Measurements from ENCODE around the gene DAB2IP. TPM values are rescaled to one million over a fixed set of nuclear protein-coding genes. Genes with fewer than 3 reads are reported as not detected.

The DAB2IP gene
- total RNA-seq, 4 donors from 2014 or later: 19.2 to 45.4 (median 34.8) TPM

DNA sequence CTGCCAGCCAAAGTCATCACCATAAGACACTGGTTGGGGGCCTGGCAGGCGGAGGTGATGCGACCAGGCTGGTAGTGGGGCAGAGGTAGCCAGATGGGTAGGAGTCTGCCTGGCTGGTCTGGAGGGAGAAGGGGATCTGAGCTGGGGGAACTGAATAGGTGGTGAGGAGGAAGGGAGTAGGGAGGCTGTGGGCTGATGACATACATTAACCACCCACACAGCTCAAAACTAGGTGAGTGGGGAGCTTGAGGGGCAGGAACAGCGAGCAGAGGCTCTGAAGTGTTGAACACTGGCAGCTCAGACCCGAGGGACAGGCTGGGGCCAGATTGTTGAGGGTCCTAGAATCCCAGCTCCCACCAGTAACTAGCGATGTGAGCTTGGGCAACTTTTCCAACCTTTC lies 81.0 kb downstream of the DAB2IP start:
- no peak for ATAC-seq (ENCODE audit: low FRiP score)
- TF ChIP-seq, protein P1, sequence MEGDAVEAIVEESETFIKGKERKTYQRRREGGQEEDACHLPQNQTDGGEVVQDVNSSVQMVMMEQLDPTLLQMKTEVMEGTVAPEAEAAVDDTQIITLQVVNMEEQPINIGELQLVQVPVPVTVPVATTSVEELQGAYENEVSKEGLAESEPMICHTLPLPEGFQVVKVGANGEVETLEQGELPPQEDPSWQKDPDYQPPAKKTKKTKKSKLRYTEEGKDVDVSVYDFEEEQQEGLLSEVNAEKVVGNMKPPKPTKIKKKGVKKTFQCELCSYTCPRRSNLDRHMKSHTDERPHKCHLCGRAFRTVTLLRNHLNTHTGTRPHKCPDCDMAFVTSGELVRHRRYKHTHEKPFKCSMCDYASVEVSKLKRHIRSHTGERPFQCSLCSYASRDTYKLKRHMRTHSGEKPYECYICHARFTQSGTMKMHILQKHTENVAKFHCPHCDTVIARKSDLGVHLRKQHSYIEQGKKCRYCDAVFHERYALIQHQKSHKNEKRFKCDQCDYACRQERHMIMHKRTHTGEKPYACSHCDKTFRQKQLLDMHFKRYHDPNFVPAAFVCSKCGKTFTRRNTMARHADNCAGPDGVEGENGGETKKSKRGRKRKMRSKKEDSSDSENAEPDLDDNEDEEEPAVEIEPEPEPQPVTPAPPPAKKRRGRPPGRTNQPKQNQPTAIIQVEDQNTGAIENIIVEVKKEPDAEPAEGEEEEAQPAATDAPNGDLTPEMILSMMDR (IDR thresholded peaks at IDR 0.05): no peak
- no peak for DNase-seq (ENCODE audit: low spot score)

DNA sequence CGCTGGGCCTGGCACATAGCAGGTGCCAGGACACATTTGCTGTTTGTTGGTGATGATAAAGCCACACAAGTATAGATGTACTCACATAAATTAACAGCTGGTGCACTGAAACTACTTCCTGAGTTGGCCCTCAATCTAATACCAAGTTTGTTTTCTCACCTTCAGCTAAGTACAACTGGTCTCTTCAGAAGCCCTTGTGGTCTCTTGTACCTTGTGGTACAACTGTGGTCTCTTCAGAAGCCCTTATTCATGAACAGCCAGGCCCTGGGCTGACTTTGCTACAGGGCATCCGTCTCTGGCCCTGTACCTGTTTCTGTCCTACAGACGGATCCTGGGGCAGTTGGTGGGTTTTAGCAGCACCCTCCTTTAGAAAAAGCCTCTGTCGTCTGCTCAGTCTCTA lies 81.5 kb downstream of the DAB2IP start:
- DNase-seq (ENCODE audit: low spot score): no peak
- no peak for ATAC-seq (ENCODE audit: low FRiP score)
- TF ChIP-seq, protein P1 (IDR thresholded peaks at IDR 0.05): no peak

DNA sequence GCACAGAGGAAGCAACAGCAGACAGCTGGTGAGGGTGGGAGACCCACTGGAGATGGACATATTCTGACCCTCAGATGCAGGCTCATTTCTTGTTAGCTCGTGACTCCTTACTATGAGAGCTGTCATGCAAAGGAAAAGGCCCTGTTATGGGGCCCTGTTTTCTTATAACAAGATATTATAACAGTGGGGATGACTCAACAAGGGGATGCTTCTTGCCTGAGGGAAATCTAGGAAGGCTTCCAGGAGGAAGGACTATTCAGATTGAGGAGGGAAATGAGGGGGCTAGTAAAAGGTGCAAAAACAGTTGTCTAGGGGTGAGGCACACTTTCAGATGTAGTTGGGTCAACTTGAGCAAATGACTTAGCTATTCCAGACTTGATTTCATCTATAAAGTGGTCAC lies 83.0 kb downstream of the DAB2IP start:
- DNase-seq (ENCODE audit: low spot score) (no peak), ATAC-seq (ENCODE audit: low FRiP score) (no peak)
- TF ChIP-seq, protein P1 (IDR thresholded peaks at IDR 0.05): no peak

DNA sequence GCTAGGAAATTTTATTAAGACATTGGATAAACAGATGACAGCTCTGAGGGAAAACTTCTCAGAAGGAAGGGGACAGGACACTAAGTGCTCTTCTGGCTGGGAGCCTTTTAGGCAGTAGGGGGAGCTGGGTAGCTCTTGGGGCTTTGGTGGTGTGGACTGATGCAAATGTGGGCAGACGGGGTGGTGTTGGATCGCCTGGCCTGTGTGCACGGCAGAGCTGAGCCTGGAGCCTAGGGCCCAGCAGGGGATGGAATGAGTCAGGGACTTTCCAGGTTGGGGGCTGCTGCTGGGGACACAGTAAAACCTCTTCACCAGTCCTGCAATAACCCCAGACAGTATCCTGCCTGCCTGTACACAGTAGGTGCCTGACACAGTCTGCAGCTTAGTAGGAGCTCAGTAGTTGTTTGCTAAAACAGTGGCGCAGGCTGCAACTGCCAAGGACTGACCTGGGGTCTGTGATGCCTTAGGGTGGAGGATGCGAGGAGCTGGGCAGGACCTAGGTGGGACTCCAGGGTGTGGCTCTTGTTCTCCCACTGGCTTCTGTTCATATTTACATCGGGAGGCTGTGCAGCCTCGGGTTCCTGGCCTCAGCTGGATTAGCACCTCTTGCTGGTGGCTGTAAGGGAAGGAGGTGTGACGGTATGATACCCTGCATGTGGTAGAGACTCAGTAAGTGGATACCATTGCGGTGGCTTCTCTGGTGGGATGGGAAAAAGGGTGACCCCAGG lies 83.8 kb downstream of the DAB2IP start:
- ATAC-seq (ENCODE audit: low FRiP score) (peak; percentile 20), DNase-seq (ENCODE audit: low spot score) (no peak)
- TF ChIP-seq, protein P1 (IDR thresholded peaks at IDR 0.05): no peak

DNA sequence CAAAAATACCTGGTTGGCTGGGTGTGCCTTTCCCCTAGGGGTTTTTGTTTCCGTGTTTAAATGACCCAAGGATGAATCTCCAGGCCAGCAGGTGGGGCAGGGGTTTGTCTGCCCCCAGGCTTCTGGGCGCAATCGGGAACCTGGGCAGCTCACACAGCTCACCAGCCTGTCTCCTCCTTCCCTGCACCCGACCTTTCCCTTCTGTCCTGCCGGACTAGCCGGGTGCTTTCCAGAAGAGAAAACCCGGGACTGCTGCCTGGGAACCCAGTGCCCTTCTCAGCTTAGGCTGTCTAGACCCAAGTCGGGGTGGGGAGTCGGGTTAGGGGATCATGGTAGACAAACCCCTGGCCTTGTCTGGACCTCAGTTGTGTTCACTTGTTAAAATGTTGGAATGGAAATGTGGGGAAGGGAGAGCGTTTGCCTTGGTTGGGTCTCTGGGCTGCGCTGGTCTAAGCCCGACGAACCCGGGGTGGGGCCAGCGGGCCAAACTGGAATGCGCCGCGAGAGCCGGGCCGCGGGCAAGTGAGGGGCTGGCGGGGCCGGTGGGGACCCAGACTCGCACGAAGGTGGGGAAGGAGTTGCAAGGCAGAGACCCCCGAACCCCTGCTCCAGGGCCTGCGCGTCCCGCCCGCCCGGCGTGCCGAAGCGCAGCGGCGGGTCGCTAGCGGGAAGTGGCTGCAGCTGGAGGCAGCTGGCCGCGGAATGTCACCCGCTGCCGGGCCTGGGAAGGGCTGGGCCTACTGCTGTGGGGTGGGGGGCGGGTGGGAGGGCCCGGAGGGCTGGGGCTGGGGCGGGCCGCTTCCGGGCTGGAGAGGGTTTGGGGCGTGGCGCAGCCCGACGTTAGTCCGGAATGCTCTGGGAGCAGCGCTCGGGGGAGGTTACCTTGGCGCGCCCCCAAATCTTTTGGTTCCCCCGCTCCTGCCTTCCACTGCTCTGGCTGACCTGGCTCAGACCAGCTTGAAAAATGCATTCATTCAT lies 84.6 kb downstream of the DAB2IP start:
- ATAC-seq (ENCODE audit: low FRiP score): peak; percentile 64
- TF ChIP-seq, protein P1 (IDR thresholded peaks at IDR 0.05): no peak
- peak; percentile 41 for DNase-seq (ENCODE audit: low spot score)

DNA sequence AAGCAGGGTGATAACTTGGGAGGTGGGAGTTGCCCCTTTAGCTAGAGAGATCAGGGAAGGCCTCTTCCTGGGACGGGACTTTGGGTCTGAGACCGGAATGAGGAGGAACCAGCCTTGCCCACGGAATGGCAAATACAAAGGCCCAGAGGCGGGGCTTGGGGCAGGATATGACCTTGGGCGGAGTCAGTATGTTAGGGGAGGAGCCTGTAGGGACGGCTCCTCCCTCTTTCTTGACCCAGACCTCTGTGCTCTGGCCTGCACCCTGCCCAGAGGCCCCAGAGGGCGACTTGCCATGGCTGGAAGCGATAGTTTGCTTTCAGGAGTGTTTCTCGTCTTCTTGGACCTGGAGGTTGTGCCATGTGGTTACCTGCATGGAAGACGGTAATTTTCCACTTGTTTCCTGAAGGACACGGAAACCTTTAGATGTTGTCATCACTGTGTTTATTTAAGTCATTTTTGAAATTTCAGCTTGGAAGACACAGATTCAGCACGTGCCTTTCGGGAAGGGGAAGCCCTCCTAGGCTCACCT lies 85.6 kb downstream of the DAB2IP start:
- no peak for DNase-seq (ENCODE audit: low spot score)
- TF ChIP-seq, protein P1 (IDR thresholded peaks at IDR 0.05): no peak
- ATAC-seq (ENCODE audit: low FRiP score): peak; percentile 30

Measured in omental fat pad (tissue), 4 donors.